GM12873 (cell line): Measurements from ENCODE around the gene WFS1.

Experiments used
- TF ChIP-seq, protein P1 (sequence below): IDR thresholded peaks from 2 replicates; pipeline ENCODE4 v1.5.1; 2012; ENCODE audit warnings: low read depth, mild to moderate bottlenecking, moderate library complexity, low read length, control low read depth; ENCODE audit not compliant: insufficient read depth; ENCODE audit errors: missing control alignments

WFS1 gene

DNA sequence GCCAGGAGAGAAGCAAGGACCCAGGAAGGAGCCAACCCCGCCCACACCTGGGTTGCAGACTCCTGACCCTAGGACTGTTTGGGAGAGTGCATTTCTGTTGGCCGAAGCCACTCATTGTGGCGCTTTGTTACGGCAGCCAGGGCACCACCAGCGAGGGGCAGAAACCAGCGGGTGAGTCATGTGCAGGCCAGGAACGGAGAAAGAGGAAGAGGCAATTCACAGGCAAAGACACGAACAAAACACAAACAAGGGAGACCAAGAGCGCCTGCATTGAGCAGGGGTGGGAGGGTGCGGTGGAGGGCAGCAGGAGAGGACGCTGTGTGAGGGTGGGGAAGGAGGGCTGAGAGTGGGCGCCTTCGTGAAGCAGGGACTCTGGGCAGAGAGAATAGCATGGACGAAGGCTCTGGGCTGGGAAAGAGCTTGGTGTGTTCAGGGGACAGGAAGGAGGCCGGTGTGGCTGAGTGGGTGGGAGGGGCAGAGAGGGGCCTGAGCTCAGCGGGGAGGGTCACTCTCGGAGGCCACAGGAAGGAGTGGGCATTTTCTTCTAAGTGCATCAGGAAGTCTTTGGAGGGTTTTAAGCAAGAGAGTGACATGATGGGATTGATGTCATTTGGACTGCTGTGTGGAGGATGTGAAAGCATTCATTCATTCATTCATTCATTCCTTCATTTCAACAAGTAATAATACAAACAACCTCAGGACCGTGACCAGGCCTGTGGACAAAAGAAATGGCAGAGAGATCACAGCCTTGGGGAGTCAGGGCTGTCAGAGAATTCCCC is 12.2 kb upstream of the WFS1 start:
- TF ChIP-seq, protein P1, sequence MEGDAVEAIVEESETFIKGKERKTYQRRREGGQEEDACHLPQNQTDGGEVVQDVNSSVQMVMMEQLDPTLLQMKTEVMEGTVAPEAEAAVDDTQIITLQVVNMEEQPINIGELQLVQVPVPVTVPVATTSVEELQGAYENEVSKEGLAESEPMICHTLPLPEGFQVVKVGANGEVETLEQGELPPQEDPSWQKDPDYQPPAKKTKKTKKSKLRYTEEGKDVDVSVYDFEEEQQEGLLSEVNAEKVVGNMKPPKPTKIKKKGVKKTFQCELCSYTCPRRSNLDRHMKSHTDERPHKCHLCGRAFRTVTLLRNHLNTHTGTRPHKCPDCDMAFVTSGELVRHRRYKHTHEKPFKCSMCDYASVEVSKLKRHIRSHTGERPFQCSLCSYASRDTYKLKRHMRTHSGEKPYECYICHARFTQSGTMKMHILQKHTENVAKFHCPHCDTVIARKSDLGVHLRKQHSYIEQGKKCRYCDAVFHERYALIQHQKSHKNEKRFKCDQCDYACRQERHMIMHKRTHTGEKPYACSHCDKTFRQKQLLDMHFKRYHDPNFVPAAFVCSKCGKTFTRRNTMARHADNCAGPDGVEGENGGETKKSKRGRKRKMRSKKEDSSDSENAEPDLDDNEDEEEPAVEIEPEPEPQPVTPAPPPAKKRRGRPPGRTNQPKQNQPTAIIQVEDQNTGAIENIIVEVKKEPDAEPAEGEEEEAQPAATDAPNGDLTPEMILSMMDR, result no peak

DNA sequence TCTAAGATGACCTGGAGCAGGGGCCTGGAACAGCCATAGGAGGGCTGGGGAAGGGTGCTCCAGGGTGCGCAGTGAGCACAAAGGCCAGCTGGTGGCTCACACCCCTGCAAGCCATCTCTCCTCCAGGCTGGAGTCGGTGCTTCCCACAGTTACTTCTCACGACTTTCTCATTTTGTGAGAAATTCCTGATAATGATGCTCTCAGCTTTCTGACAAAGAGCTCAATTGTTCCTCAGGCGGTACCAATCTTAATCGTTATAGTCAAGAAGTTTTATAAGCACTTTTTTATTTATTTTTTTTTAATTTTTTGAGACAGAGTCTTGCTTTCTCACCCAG is 11.7 kb upstream of the WFS1 start:
- TF ChIP-seq, protein P1, result no peak

DNA sequence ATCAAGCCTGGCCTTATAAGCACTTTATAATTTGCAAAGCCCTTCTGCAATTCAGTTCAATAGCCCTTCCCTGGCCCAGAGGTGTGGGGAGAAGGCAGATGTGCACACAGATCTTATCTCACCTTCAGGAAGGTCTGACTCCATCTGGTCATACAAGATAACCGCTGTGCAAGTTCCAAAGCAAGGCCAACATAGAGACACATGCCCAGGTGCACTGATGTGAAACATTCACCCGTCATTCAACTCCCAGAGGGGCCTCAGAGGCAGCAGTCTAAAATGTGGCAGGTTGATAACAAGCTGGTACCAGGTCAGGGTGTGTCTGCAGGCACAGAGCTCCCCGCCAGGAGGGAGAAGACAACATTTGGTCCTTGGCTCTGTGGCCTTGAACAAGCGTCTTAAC is 10.9 kb upstream of the WFS1 start:
- TF ChIP-seq, protein P1, result no peak

DNA sequence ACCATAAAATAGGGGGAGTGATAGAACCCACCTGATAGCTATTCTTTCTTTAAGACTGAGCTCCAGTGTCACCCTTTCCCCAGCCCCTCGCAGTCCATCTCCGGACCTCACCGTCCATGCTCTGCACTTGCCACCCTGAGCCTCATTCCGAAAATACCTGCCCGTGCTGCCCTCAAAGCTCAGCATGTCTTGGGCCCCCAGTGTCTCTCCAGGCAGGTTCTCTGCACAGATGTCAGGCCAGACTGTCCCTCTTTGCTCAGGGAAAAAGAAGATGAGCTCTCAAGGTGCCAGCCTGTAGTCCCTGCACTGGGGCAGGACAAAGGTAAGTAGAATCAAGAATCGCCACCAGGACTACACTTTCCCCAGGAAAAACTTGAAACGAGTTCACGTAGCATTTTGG is 9.8 kb upstream of the WFS1 start:
- TF ChIP-seq, protein P1, result no peak

DNA sequence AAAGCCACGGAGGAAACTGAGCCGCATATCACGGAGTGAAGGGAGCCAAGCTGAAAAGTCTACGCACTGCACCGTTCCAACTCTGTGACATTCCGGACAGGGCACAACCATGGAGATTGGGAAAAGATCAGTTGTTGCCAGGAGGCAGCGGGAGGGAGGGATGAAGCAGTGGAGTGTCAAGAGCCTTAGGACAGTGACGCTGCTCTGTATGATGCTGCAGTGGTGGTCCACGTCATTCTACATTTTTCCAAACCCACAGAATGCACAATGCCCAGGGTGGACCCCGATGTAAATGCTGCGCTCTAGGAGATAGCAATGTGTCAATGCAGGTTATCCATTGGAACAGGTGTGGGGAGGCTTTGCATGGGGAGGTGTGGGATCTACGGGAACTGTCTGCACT is 7.5 kb upstream of the WFS1 start:
- TF ChIP-seq, protein P1, result no peak

DNA sequence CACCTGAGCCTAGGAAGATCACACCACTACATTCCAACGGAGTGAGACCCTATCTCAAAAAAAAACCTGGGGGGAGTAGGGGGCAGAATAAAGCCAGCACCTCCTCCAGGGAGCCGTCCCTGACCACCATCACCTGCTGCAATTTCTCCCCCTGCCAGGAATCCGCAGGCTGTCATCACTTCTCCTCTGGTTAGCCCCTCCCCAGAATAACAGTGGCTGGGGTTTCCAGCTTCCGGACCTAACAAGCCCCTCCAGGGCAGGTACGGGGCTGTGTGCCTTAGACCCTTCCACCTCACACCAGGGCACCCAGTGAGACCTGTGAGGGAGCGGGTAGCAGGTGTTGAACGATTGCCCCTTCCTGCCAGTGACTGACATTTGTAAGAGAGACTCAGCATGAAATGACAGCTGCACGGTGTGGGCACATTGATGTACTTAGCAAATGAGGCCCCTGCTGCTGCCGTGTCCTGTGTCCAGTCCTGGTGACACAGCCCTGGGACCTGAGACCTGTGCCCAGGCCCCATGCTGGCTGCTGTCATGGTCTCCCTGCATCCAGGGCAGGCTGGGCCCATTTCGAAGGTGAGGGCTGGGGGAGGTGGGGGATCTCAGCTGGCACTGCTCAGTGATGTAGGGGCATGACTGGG is 6.7 kb upstream of the WFS1 start:
- TF ChIP-seq, protein P1, result no peak

DNA sequence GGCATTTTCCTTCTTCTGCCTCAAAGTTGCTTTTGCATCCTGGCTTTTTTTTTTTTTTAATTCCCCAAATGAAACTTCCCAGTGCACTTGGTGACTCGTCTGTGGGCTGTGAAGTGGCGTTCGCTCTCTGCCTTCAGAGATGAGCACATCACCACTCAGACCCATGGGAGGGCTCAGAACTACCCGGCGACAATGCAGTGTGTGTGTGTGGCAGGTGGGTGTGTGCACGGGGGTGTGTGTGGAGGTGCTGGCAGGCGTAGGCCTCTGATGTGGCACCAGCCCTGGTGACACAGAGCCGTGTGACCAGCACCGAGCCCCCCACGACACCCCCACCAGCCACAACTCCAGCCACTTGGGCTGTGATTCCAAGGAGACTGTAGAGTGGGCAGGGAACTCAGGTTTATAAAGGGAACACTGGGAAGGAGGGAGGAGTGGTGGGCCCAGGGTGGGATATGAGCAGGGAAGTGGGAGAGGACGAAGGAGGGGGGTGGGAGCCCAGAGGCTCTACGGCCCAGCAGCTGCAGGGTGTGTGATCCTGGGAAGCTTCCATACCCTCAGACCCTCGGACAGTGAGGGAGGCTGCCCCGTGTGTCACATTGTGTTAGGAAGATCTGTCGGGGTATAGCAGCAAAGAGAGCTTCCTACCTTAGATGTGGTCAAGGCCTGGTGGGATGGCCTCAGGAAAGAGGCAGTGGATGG is 6.0 kb upstream of the WFS1 start:
- TF ChIP-seq, protein P1, result no peak
